SK-N-SH treated with all-trans-retinoic acid at 6 μM for 48 hours (cell line): ENCODE data around the gene ST14.
"Not testable (repeated sequence)": the region's sequence is repeated elsewhere in the genome, so short reads cannot be mapped to it uniquely, and the experiment has no call there.

Experiments
- ATAC-seq: fragments of 200-7000 bp; cut with Tn5 transposase; 3 replicates; pipeline ENCODE4 v1.9.1; 2020; ENCODE audit warnings: mild to moderate bottlenecking, moderate library complexity
- ARNTL ChIP-seq: fragments of 450-650 bp; formaldehyde crosslinking; IDR thresholded peaks from 2 replicates; pipeline ENCODE4 v1.5.0; 2020; ENCODE audit warnings: low read depth, mild to moderate bottlenecking, moderate library complexity, borderline replicate concordance
- BACH2 ChIP-seq: fragments of 250-450 bp; sonication (Bioruptor Pico); IDR thresholded peaks from 2 replicates; pipeline ENCODE4 v1.9.0; 2021; ENCODE audit warnings: mild to moderate bottlenecking, borderline replicate concordance
- CSDC2 ChIP-seq: fragments of 250-450 bp; sonication (Bioruptor Pico); IDR thresholded peaks from 2 replicates; pipeline ENCODE4 v1.5.0; 2020; ENCODE audit warnings: mild to moderate bottlenecking, moderate library complexity
- ESRRG ChIP-seq: fragments of 250-450 bp; sonication (Bioruptor Pico); IDR thresholded peaks from 2 replicates; pipeline ENCODE4 v1.6.1; 2021; ENCODE audit warnings: mild to moderate bottlenecking
- ISL1 ChIP-seq: fragments of 250-450 bp; sonication (Bioruptor Pico); IDR thresholded peaks from 2 replicates; pipeline ENCODE4 v2.1.2; 2022; ENCODE audit warnings: mild to moderate bottlenecking, moderate library complexity
- OSR1 ChIP-seq: fragments of 250-450 bp; sonication (Bioruptor Pico); IDR thresholded peaks from 2 replicates; pipeline ENCODE4 v1.8.0; 2022; ENCODE audit warnings: moderate library complexity, mild to moderate bottlenecking, inconsistent platforms
- PPARA ChIP-seq: fragments of 250-450 bp; sonication (Bioruptor Pico); IDR thresholded peaks from 2 replicates; pipeline ENCODE4 v1.5.0; 2020; ENCODE audit warnings: mild to moderate bottlenecking, borderline replicate concordance
- RARB ChIP-seq: fragments of 250-450 bp; sonication (Bioruptor Pico); IDR thresholded peaks from 2 replicates; pipeline ENCODE4 v1.8.0; 2021; ENCODE audit warnings: mild to moderate bottlenecking, moderate library complexity
- SNAI2 ChIP-seq: fragments of 250-450 bp; sonication (Bioruptor Pico); IDR thresholded peaks from 2 replicates; pipeline ENCODE4 v1.5.0; 2020; ENCODE audit warnings: mild to moderate bottlenecking, moderate library complexity
- TCF4 ChIP-seq: fragments of 250-450 bp; sonication (Bioruptor Pico); IDR thresholded peaks from 2 replicates; pipeline ENCODE4 v1.8.0; 2021; ENCODE audit warnings: mild to moderate bottlenecking, moderate library complexity, borderline replicate concordance
- ZC3H10 ChIP-seq: fragments of 250-450 bp; sonication (Bioruptor Pico); IDR thresholded peaks from 2 replicates; pipeline ENCODE4 v1.5.1; 2021; ENCODE audit warnings: mild to moderate bottlenecking, moderate library complexity
- ZFP3 ChIP-seq: fragments of 250-450 bp; sonication (Bioruptor Pico); IDR thresholded peaks from 2 replicates; pipeline ENCODE4 v1.5.0; 2020; ENCODE audit warnings: mild to moderate bottlenecking, moderate library complexity
- ZNF565 ChIP-seq: fragments of 450-650 bp; formaldehyde crosslinking; conservative IDR thresholded peaks from 2 replicates; pipeline ENCODE4 v1.5.0; 2020; ENCODE audit warnings: low read depth, mild to moderate bottlenecking, moderate library complexity
- ZNF70 ChIP-seq: fragments of 450-650 bp; formaldehyde crosslinking; IDR thresholded peaks from 2 replicates; pipeline ENCODE4 v1.5.0; 2020; ENCODE audit warnings: mild to moderate bottlenecking, moderate library complexity
- ZNF8 ChIP-seq: fragments of 450-650 bp; formaldehyde crosslinking; IDR thresholded peaks from 2 replicates; pipeline ENCODE4 v1.5.0; 2020; ENCODE audit warnings: mild to moderate bottlenecking, moderate library complexity
- TF ChIP-seq, protein P1 (sequence below): fragments of 250-450 bp; sonication (Bioruptor Pico); IDR thresholded peaks from 2 replicates; pipeline ENCODE4 v1.8.0; 2020; ENCODE audit warnings: mild to moderate bottlenecking, moderate library complexity, borderline replicate concordance
- TF ChIP-seq, protein P2 (sequence below): fragments of 250-450 bp; sonication (Bioruptor Pico); IDR thresholded peaks from 2 replicates; pipeline ENCODE4 v1.5.1; 2020; ENCODE audit warnings: low read depth, mild to moderate bottlenecking, moderate library complexity
- TF ChIP-seq, protein P3 (sequence below): fragments of 250-450 bp; sonication (Bioruptor Pico); IDR thresholded peaks from 2 replicates; pipeline ENCODE4 v1.8.0; 2021; ENCODE audit warnings: low read depth, mild to moderate bottlenecking, moderate library complexity, borderline replicate concordance
- TF ChIP-seq, protein P4 (sequence below): fragments of 250-450 bp; sonication (Bioruptor Pico); IDR thresholded peaks from 2 replicates; pipeline ENCODE4 v1.5.0; 2020; ENCODE audit warnings: mild to moderate bottlenecking, moderate library complexity
- TF ChIP-seq, protein P5 (sequence below): fragments of 250-450 bp; sonication (Bioruptor Pico); IDR thresholded peaks from 2 replicates; pipeline ENCODE4 v1.5.1; 2021; ENCODE audit warnings: mild to moderate bottlenecking, moderate library complexity

ST14 gene

DNA sequence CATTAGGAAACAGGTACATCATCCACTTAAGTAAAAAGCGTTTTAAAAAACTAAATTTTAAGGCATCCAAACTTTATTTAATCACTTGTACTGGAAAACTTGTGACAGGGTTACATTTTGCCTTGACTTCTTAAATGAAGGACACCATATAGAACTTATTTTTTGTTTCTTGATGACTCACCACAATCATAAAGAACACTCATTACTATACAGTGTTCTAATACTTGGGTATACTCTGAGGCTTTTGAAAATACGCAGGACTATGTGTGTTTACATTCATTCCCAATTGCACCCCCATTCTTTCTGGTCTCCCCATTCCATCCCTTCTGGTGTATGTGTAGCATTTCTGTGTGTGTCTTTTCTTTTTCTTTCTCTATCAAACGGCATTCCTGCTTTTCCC is 85.3 kb downstream of the ST14 start (continued):
- TF ChIP-seq, protein P1, sequence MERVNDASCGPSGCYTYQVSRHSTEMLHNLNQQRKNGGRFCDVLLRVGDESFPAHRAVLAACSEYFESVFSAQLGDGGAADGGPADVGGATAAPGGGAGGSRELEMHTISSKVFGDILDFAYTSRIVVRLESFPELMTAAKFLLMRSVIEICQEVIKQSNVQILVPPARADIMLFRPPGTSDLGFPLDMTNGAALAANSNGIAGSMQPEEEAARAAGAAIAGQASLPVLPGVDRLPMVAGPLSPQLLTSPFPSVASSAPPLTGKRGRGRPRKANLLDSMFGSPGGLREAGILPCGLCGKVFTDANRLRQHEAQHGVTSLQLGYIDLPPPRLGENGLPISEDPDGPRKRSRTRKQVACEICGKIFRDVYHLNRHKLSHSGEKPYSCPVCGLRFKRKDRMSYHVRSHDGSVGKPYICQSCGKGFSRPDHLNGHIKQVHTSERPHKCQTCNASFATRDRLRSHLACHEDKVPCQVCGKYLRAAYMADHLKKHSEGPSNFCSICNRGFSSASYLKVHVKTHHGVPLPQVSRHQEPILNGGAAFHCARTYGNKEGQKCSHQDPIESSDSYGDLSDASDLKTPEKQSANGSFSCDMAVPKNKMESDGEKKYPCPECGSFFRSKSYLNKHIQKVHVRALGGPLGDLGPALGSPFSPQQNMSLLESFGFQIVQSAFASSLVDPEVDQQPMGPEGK (CRISPR knock-in tag) = no peak
- TF ChIP-seq ZNF70 (CRISPR knock-in tag) (no peak), ZNF8 (no peak)

DNA sequence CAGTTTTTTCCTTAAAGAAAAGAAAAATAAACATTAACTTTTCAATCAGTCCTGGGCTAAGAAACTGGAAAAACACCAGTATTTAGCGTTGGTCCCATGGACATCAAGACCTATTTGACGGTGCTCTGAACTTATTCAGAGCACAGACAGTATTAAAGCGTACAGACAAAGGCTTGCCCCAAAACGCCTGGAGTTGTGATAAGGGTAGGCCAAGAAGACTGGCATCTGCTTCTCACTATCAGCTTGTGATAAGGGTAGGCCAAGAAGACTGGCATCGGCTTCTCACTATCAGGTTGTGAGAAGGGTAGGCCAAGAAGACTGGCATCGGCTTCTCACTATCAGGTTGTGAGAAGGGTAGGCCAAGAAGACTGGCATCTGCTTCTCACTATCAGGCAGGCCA is 85.8 kb downstream of the ST14 start:
- ATAC-seq = not testable (repeated sequence)

DNA sequence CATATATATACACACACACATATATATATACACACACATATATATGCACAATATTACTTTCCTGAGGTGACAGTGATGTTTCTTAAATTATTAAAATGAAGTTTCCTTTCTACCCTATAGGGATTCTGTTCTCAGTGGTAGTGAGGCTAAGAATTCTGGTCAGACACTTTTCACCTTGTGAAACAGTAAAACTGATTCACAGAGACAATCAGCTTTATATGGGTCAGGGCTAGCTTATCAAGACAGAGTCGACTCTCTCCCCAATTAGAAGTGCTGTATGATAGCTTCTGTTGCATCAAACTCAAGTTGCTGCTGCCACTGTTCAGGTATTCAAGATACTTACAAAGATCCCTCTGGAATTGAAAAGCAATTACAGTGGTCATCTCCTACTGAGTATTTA is 86.7 kb downstream of the ST14 start:
- ATAC-seq = no peak
- TF ChIP-seq, protein P1 (CRISPR knock-in tag) = no peak
- TF ChIP-seq TCF4 (CRISPR knock-in tag) (no peak), ZNF565 (CRISPR knock-in tag) (no peak), ISL1 (CRISPR knock-in tag) (no peak), ZFP3 (no peak), CSDC2 (no peak), BACH2 (CRISPR knock-in tag) (no peak), RARB (CRISPR knock-in tag) (no peak), ZC3H10 (CRISPR knock-in tag) (no peak), OSR1 (CRISPR knock-in tag) (no peak), ARNTL (no peak), SNAI2 (no peak), ESRRG (CRISPR knock-in tag) (no peak), ZNF8 (no peak), PPARA (no peak)
- TF ChIP-seq, protein P2, sequence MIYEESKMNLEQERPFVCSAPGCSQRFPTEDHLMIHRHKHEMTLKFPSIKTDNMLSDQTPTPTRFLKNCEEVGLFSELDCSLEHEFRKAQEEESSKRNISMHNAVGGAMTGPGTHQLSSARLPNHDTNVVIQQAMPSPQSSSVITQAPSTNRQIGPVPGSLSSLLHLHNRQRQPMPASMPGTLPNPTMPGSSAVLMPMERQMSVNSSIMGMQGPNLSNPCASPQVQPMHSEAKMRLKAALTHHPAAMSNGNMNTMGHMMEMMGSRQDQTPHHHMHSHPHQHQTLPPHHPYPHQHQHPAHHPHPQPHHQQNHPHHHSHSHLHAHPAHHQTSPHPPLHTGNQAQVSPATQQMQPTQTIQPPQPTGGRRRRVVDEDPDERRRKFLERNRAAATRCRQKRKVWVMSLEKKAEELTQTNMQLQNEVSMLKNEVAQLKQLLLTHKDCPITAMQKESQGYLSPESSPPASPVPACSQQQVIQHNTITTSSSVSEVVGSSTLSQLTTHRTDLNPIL (CRISPR knock-in tag) = no peak
- TF ChIP-seq, protein P3, sequence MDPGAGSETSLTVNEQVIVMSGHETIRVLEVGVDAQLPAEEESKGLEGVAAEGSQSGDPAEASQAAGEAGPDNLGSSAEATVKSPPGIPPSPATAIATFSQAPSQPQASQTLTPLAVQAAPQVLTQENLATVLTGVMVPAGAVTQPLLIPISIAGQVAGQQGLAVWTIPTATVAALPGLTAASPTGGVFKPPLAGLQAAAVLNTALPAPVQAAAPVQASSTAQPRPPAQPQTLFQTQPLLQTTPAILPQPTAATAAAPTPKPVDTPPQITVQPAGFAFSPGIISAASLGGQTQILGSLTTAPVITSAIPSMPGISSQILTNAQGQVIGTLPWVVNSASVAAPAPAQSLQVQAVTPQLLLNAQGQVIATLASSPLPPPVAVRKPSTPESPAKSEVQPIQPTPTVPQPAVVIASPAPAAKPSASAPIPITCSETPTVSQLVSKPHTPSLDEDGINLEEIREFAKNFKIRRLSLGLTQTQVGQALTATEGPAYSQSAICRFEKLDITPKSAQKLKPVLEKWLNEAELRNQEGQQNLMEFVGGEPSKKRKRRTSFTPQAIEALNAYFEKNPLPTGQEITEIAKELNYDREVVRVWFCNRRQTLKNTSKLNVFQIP = no peak
- TF ChIP-seq, protein P4, sequence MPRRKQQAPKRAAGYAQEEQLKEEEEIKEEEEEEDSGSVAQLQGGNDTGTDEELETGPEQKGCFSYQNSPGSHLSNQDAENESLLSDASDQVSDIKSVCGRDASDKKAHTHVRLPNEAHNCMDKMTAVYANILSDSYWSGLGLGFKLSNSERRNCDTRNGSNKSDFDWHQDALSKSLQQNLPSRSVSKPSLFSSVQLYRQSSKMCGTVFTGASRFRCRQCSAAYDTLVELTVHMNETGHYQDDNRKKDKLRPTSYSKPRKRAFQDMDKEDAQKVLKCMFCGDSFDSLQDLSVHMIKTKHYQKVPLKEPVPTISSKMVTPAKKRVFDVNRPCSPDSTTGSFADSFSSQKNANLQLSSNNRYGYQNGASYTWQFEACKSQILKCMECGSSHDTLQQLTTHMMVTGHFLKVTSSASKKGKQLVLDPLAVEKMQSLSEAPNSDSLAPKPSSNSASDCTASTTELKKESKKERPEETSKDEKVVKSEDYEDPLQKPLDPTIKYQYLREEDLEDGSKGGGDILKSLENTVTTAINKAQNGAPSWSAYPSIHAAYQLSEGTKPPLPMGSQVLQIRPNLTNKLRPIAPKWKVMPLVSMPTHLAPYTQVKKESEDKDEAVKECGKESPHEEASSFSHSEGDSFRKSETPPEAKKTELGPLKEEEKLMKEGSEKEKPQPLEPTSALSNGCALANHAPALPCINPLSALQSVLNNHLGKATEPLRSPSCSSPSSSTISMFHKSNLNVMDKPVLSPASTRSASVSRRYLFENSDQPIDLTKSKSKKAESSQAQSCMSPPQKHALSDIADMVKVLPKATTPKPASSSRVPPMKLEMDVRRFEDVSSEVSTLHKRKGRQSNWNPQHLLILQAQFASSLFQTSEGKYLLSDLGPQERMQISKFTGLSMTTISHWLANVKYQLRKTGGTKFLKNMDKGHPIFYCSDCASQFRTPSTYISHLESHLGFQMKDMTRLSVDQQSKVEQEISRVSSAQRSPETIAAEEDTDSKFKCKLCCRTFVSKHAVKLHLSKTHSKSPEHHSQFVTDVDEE (CRISPR knock-in tag) = no peak
- TF ChIP-seq, protein P5, sequence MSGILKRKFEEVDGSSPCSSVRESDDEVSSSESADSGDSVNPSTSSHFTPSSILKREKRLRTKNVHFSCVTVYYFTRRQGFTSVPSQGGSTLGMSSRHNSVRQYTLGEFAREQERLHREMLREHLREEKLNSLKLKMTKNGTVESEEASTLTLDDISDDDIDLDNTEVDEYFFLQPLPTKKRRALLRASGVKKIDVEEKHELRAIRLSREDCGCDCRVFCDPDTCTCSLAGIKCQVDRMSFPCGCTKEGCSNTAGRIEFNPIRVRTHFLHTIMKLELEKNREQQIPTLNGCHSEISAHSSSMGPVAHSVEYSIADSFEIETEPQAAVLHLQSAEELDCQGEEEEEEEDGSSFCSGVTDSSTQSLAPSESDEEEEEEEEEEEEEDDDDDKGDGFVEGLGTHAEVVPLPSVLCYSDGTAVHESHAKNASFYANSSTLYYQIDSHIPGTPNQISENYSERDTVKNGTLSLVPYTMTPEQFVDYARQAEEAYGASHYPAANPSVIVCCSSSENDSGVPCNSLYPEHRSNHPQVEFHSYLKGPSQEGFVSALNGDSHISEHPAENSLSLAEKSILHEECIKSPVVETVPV (CRISPR knock-in tag) = no peak
